ENCODE measurements around the gene RBM20. TPM values are rescaled to one million over a fixed set of nuclear protein-coding genes. Genes with fewer than 3 reads are reported as not detected.

RBM20 gene
- total and polyA plus RNA-seq, 2 of the 13 experiments (the other 11 are each of a cell fraction or from before 2014, with no cell fraction given): 0.02 to 0.22 TPM

GRCh38 chr10:110724937-110725336 is 80.8 kb downstream of the RBM20 start:
- Histone ChIP-seq H3K4me1 (ENCODE audit: insufficient read depth, low read length) (peaks cover 30% of the 10 kb centered on the region), H2AFZ (ENCODE audit: low read length) (no peak overlapping the region), H3K9me3 (ENCODE audit: low read length) (no peaks in the 10 kb centered on the region), H3K9ac (ENCODE audit: insufficient read depth, low read depth, low read length) (no peak overlapping the region), H3K27ac (ENCODE audit: extremely low read length, insufficient read depth, low read length) (no peak overlapping the region), H3K4me2 (ENCODE audit: low read depth, low read length) (peak overlapping the region; percentile 15; the same call in 1 of the 2 replicates), H3K36me3 (replicated peaks in 1 of 2; ENCODE audit: control insufficient read depth in 1 of 2, insufficient read depth in 2 of 2, low read length in 2 of 2) (no peaks in the 10 kb centered on the region), H3K79me2 (ENCODE audit: insufficient read depth, low read length) (no peaks in the 10 kb centered on the region), H4K20me1 (ENCODE audit: insufficient read depth, low read length) (no peaks in the 10 kb centered on the region), H3K27me3 (ENCODE audit: control insufficient read depth in 1 of 2, insufficient read depth in 2 of 2, low read length in 2 of 2) (peaks cover 0 to 10% of the 10 kb centered on the region in 2 experiments; a peak in 3 of 5 replicates), H3K4me3 (replicated peaks in 1 of 3; ENCODE audit: insufficient read depth in 1 of 3, low read depth in 2 of 3, low read length in 3 of 3) (no peak overlapping the region)
- ChIA-PET POLR2A (no interaction called here), CTCF (ENCODE audit: low intra/inter-chr PET ratio, low total read pairs) (no interaction called here)
- FAIRE-seq (no peak), ATAC-seq (peak; percentile 60), DNase-seq (ENCODE audit: low spot score) (peak; percentile 17)
- TF ChIP-seq PRDM15 (CRISPR knock-in tag; IDR thresholded peaks at IDR 0.05) (no peak), HNF4A (CRISPR knock-in tag; IDR thresholded peaks at IDR 0.05) (0 out of 2 replicates have a peak, but pooled peaks have one; percentile 6)
- intact Hi-C loops (cut with micrococcal nuclease; ENCODE audit: unreplicated experiment): no loop called here
- BruUV-seq (replicated peaks): no TSS peak
- in situ Hi-C loops (cut with HindIII; ENCODE audit: extremely low pct_ligation_motif_present, low pct_unique_long_range_greater_than_20kb): loop anchor here (25.0 kb wide), 1 partner anchor 637 kb away; no protein-coding TSS in a partner anchor
- 0% methylated on average over 4 of the region's 4 CpGs for WGBS (ENCODE audit: low lambda C conversion rate)
